ENCODE results near the gene UNC45A.

UNC45A gene

GRCh38 chr15:90967206-90967605 lies 32.1 kb downstream of the UNC45A start:
- no peak for DNase-seq (ENCODE audit: low read depth)

DNA sequence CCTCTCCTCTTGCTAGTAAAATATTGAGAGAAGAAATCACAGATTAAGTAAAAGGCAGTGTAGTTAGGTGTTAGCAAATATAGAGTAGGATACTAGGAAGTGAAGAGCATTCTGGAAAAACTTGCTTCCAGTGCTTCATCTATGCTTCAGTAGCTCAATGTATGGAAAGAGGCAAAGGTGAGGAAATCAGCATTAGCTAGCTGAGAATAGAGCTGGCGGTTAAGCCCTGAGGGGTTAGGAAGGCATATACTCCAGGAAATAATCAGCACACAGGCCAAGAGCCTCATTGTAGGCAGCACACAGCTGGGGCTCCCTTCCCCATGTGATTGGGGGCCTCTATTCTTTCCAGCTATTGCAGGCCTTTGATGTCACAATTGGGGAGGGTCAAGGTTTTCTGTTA lies 33.3 kb downstream of the UNC45A start:
- no peak for DNase-seq (ENCODE audit: low read depth)

DNA sequence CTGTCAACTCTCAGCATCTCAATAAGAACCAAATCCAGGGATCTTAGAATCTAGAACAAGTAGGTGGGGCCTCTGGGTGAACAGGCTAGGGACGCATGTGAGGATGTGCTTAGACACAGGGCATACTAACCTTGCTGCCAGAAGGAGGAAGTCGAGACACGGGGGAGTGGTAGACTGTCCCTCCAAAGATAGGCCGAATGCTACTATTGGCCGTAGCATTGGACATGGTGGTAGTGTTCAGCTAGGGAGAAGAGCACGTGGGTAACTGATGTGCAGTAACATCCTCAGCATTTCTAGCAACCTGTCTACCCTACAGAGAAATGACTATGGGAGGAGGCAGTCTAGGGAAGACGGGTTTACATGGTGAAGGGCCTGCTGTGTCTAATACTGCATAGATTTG lies 35.2 kb downstream of the UNC45A start:
- DNase-seq (ENCODE audit: low read depth): no peak

GRCh38 chr15:90972133-90972532 lies 37.0 kb downstream of the UNC45A start:
- DNase-seq (ENCODE audit: low read depth): no peak

DNA sequence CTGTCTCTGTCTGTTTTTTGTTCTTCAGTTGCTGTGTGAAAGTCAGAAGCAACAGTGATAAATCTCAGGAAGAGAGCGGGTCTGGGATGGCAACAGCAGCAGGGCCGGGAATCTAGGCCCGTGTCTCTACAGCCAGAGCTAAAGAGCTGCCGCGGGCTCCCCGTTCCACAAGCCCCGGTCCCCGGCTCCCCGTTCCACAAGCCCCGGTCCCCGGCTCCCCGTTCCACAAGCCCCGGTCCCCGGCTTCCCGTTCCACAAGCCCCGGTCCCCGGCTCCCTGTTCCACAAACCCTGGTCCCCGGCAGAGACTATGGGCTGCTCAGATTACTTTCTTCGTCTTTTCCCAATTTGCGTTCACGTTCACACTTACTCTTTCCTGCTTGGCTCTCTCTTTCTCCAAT lies 39.1 kb downstream of the UNC45A start:
- DNase-seq (ENCODE audit: low read depth): no peak

GRCh38 chr15:90979582-90979981 lies 44.5 kb downstream of the UNC45A start:
- no peak for DNase-seq (ENCODE audit: low read depth)

GRCh38 chr15:90981681-90982080 lies 46.6 kb downstream of the UNC45A start:
- no peak for DNase-seq (ENCODE audit: low read depth)

DNA sequence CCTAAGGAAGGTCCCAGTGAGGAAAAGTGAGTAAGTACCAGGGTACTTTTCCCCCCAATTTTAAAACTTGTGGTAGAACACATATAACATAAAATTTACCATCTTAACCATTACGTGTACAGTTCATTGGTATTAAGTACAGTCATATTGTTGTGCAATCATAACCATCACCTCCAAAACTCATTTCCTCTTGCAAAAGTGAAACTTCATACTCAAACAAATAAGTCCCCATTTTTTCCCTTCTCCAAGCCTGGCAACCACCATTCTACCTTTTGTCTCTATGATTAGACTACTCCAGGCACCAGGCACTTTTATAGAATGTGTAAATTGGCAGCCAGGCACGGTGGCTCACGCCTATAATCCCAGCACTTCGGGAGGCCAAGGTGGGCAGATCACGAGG lies 47.0 kb downstream of the UNC45A start:
- DNase-seq (ENCODE audit: low read depth): no peak

DNA sequence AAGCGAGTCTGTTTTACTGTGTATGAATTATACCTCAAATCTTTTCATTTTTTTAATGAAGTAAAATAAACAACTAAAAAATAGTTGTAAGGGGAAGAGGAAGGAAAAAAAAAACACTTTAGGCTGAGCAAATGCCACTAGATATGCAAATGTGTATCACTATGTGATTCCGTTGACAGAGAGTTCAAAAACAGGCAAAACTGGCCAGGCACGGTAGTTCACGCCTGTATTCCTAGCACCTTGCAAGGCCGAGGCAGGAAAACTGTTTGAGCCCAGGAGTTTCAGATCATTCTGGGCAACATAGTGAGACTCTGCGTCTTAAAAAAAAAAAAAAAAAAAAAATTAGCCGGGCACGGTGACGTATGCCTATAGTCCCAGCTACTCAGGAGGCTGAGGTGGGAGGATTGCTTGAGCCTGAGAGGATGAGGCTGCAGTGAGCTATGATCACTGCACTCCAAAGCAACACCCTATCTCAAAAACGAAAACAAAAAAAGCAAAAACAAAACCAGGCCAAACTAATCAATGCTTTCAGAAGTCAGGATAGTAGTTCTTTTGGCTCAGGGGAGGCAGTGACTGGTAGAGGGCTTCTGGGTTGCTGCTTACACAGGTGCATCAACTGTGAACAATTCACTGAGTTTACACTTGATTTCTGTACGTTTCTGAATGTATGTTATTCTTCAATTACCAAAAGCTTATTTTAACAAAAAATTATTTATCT lies 51.9 kb downstream of the UNC45A start:
- DNase-seq (ENCODE audit: low read depth): no peak

DNA sequence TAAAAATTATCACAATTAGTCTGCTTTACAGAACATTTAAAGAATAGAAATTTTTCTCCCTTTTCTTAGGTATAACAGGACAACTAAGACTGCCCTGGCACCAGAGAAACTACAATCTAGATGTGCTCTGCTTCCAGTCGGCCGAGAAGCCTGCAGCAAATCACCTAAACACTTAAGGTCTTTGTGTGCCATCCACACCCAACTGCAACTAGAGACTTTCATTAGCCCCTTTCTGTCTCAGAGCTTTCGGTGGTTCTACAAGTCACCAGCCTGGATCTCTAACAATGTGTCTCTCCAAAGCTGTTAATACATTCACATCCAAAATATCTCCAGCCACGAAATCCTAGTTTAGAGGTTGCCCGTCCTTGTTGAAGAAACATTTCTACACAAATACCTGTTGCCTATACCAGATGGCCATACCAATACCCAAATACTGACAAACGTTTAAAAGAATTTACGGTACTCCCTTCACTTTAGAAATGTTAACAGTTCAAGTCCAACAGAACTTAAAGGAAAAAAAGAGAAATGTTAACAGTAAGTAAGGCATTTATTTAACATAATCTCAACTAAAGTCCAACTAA lies 52.6 kb downstream of the UNC45A start:
- no peak for DNase-seq (ENCODE audit: low read depth)

DNA sequence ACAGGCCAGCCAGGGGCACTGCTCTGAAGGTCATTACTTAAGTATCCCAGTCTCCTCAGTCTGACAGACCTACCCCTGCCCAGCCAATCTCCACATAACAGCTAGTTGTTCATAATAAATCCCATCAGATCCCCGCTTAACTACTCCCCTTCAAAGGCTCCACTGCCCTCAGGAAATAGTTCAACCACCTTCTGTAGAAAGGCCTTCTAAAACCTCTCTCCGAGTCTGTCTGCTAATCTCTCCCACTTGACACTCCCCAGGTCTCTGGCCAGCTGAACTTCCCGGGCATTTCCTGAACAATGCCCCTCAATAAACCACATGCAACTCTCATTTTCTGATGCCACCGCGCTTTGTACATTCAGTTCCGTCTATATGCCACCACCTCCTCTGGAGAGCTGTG lies 53.2 kb downstream of the UNC45A start:
- DNase-seq (ENCODE audit: low read depth): no peak

GRCh38 chr15:90989040-90989768 lies 54.1 kb downstream of the UNC45A start:
- DNase-seq (ENCODE audit: low read depth): no peak

DNA sequence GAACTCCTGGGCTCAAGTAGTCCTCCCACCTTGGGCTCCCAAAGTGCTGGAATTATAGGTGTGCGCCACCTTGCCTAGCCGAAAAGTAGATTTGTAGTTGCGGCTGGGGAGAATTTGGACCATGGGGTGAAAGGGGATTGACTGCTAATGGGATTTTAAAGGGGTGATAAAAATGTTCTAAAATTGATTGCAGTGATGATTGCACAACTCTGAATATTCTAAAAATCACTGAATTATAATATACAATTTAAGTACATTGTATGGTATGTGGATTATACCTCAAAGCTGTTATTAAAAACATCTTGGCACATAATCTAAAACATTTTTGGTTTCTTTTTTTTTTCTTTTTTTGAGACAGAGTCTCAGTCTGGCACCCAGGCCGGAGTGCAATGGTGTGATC lies 55.4 kb downstream of the UNC45A start:
- DNase-seq (ENCODE audit: low read depth): no peak

- no peak for DNase-seq (ENCODE audit: low read depth)
These were observed 56.7 kb downstream of the UNC45A start for GRCh38 chr15:90991587-90992285.

GRCh38 chr15:90994059-90994416 lies 59.0 kb downstream of the UNC45A start:
- no peak for DNase-seq (ENCODE audit: low read depth)

DNA sequence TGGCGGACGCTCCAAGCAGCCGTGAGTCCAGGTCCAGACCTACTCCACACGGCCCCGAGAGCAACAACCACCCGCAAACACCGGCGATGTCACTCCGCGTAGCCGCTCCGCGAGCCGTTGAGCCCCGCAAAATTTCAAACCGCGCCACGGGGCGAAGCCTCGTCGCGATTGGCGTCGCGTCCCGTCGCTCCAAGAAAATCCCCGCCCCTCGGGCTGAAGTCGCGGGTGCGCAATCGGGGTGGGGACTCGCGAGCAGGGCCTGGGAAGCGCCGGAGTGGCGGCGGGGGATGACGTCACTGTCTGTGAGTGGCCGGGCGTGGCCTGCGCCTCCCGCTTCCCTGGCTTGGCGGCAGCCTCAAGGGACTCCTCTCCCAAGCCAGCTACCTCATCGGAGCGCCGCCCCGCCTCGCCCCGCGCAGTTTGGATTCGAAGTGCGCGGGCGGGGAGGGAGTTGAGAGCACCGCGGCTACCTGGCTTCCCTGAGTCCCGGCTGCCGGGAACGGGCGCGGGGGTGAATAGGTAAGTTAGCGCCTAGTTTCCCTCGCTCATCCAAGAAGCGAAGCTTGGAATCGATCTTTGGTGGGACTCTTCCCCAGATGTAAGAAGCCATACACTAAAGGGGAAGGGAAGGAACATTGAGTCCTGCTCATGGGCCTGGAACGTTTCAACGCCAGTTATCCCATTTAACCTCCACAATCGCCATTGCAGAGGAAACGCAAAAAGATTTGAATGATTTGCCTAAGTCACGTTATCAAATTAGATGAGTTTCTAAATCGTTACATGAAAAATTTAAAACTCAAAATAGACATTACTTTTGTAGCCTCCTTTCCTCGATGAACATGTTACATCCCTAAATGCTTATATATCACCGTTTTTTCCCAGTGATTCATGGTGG lies 59.6 kb downstream of the UNC45A start, which contains the start of gene PRC1:
PRC1 (minus strand) TSS at position 119 of the 895 bp plus-strand sequence; CDS start at position 1, 118 bp downstream.
- peak; percentile 97 for DNase-seq (ENCODE audit: low read depth)

- DNase-seq (ENCODE audit: low read depth): no peak
These were observed 63.7 kb downstream of the UNC45A start for GRCh38 chr15:90998737-90999136.

- no peak for DNase-seq (ENCODE audit: low read depth)
These were observed 66.1 kb downstream of the UNC45A start for GRCh38 chr15:91001209-91001608.
